Trophoblast cell (in vitro differentiated cells and primary cell): ENCODE measurements around the gene CCDC127.
"Not testable (repeated sequence)": the region's sequence is repeated elsewhere in the genome, so short reads cannot be mapped to it uniquely, and the experiment has no call there.

Source experiments
- DNase-seq, 2 donors: peaks; one replicate each; pipeline ENCODE4 v3.0.0-alpha.2; 2016
- H2AFZ ChIP-seq: 2 replicates; pipeline ENCODE4 v1.6.1; 2013; ENCODE audit warnings: low read length, moderate library complexity, mild to moderate bottlenecking; ENCODE audit not compliant: insufficient read depth, poor library complexity
- H2AK5ac ChIP-seq: 2 replicates; pipeline ENCODE4 v1.6.1; 2013; ENCODE audit warnings: mild to moderate bottlenecking, low read length
- H2BK120ac ChIP-seq: 2 replicates; pipeline ENCODE4 v1.6.1; 2013; ENCODE audit warnings: low read length, mild to moderate bottlenecking, moderate library complexity; ENCODE audit not compliant: insufficient read depth, poor library complexity
- H2BK12ac ChIP-seq: 2 replicates; pipeline ENCODE4 v1.6.1; 2013; ENCODE audit warnings: mild to moderate bottlenecking, low read length, moderate library complexity
- H2BK5ac ChIP-seq: 2 replicates; pipeline ENCODE4 v1.6.1; 2013; ENCODE audit warnings: low read length, low read depth, moderate library complexity, mild to moderate bottlenecking; ENCODE audit not compliant: poor library complexity
- H3K14ac ChIP-seq: 2 replicates; pipeline ENCODE4 v1.6.1; 2013; ENCODE audit warnings: mild to moderate bottlenecking, low read length
- H3K18ac ChIP-seq: 2 replicates; pipeline ENCODE4 v1.6.1; 2013; ENCODE audit warnings: mild to moderate bottlenecking, low read length
- H3K23ac ChIP-seq: 2 replicates; pipeline ENCODE4 v1.6.1; 2013; ENCODE audit warnings: low read length
- H3K27ac ChIP-seq: 2 replicates; pipeline ENCODE4 v1.5.1; 2013; ENCODE audit warnings: low read depth, mild to moderate bottlenecking, inconsistent platforms, low read length, moderate library complexity
- H3K27me3 ChIP-seq: 2 replicates; pipeline ENCODE4 v1.6.1; 2013; ENCODE audit warnings: inconsistent platforms, mild to moderate bottlenecking, low read length, moderate library complexity; ENCODE audit not compliant: insufficient read depth
- H3K36me3 ChIP-seq, 2 experiments: 1 replicate in 1 of 2; 2 replicates in 1 of 2; pipeline ENCODE4 v1.6.1; 2013; ENCODE audit warnings: low read length in 2 of 2, mild to moderate bottlenecking in 2 of 2, moderate library complexity in 1 of 2; ENCODE audit not compliant: insufficient read depth in 2 of 2, control insufficient read depth in 1 of 2
- H3K4ac ChIP-seq: 2 replicates; pipeline ENCODE4 v1.6.1; 2013; ENCODE audit warnings: low read depth, mild to moderate bottlenecking, low read length, moderate library complexity
- H3K4me1 ChIP-seq, 2 experiments: 1 replicate in 1 of 2; 2 replicates in 1 of 2; pipeline ENCODE4 v1.6.1; 2013; ENCODE audit warnings: low read length in 2 of 2, mild to moderate bottlenecking in 2 of 2, moderate library complexity in 1 of 2; ENCODE audit not compliant: insufficient read depth in 2 of 2, control insufficient read depth in 1 of 2
- H3K4me2 ChIP-seq: 2 replicates; pipeline ENCODE4 v1.6.1; 2013; ENCODE audit warnings: inconsistent platforms, mild to moderate bottlenecking, low read length, moderate library complexity
- H3K4me3 ChIP-seq: 2 replicates; pipeline ENCODE4 v1.5.1; 2013; ENCODE audit warnings: mild to moderate bottlenecking, low read depth, low read length, inconsistent platforms
- H3K79me1 ChIP-seq: one replicate; pipeline ENCODE4 v1.6.1; 2013; ENCODE audit warnings: low read length
- H3K79me2 ChIP-seq: 2 replicates; pipeline ENCODE4 v1.6.1; 2013; ENCODE audit warnings: low read length, mild to moderate bottlenecking; ENCODE audit not compliant: control insufficient read depth, insufficient read depth, poor library complexity
- H3K9ac ChIP-seq: 2 replicates; pipeline ENCODE4 v1.6.1; 2013; ENCODE audit warnings: mild to moderate bottlenecking, low read length
- H3K9me3 ChIP-seq: 2 replicates; pipeline ENCODE4 v1.6.1; 2013; ENCODE audit warnings: low read depth, mild to moderate bottlenecking, control low read depth, inconsistent platforms, low read length; ENCODE audit not compliant: insufficient read depth
- H4K12ac ChIP-seq: 2 replicates; pipeline ENCODE4 v1.6.1; 2013; ENCODE audit warnings: low read depth, mild to moderate bottlenecking, low read length, moderate library complexity
- H4K8ac ChIP-seq: 2 replicates; pipeline ENCODE4 v1.6.1; 2013; ENCODE audit warnings: low read depth, mild to moderate bottlenecking, low read length, moderate library complexity
- H4K91ac ChIP-seq: one replicate; pipeline ENCODE4 v1.6.1; 2013; ENCODE audit warnings: low read depth, mild to moderate bottlenecking, low read length, moderate library complexity
- WGBS: extraction: QIAGEN DNeasy Blood & Tissue Kit; methylation state at CpG from one replicate; pipeline ENCODE4 v1.1.7; 2013; ENCODE audit warnings: missing lambda C conversion rate; ENCODE audit not compliant: insufficient read length, insufficient coverage; ENCODE audit errors: extremely low coverage; 5-methylcytosine and 5-hydroxymethylcytosine counted together

CCDC127 gene

GRCh38 chr5:167511-167910 lies 50.4 kb downstream of the CCDC127 start:
- no CpG with 5 or more reads among the region's 7 CpGs for WGBS
- H3K4me1 ChIP-seq: no peaks in the 10 kb centered on the region
- no peak overlapping the region for H4K8ac ChIP-seq

DNA sequence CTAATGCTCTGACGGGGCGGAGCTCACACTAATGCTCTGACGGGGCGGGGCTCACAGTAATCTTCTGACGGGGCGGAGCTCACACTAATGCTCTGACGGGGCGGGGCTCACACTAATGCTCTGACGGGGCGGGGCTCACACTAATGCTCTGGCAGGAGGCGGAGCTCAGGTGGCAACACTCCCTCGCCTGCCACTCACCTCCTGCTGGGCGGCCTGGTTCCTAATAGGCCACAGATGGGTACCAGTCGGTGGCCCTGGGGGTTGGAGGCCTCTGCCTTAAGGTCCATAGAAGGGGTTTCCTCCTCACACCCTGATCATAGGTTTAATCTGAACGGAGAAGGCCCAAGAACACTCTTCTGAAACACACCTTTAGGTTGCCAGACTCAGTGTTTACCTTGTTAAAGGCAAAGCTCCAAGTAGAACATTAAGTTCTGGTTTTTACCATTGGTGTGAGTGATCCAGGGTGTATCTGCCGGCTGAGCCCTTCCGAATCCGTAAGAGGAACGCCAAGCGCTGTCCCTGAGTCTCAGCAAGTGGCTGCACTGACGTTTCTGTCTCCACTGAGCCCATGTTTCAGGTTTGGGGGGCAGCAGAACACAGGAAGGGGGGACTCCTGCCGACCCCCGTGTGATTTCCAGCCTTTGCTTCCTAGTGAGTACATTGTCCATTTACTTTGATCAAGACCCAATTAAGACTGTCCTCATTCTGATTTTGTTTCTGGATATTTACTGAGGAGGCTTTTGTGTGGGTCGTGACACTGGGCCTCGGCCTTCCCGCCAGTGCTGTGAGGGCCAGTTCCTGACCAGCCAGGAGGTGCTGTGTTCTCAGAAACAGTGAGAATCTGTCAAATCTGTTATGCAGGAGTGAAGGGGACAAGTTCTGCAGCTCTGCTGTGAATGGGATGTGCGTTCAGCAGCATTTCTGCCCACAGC lies 51.2 kb downstream of the CCDC127 start:
- no peak for DNase-seq
- Histone ChIP-seq H4K91ac (no peak overlapping the region), H3K9ac (no peak overlapping the region), H2AK5ac (no peak overlapping the region), H2BK12ac (no peak overlapping the region), H3K4ac (no peak overlapping the region), H3K27me3 (no peaks in the 10 kb centered on the region), H3K27ac (no peak overlapping the region), H3K79me1 (no peaks in the 10 kb centered on the region), H2BK120ac (no peak overlapping the region), H4K8ac (no peak overlapping the region), H3K4me1 (no peaks in the 10 kb centered on the region), H3K36me3 (peaks cover 50 to 57% of the 10 kb centered on the region in 2 experiments), H2AFZ (no peak overlapping the region), H3K14ac (no peak overlapping the region), H3K9me3 (no peaks in the 10 kb centered on the region), H3K18ac (no peak overlapping the region), H3K79me2 (no peaks in the 10 kb centered on the region), H3K23ac (no peak overlapping the region), H4K12ac (no peak overlapping the region), H2BK5ac (no peak overlapping the region), H3K4me3 (no peak overlapping the region), H3K4me2 (no peak overlapping the region)
- WGBS: no CpG with 5 or more reads among the region's 27 CpGs

More at GRCh38 chr5:167511-167910, 50.4 kb downstream of the CCDC127 start:
- H3K4me2 ChIP-seq: no peak overlapping the region
- no peak overlapping the region for H3K27ac ChIP-seq
- no peak overlapping the region for H2AK5ac ChIP-seq
- H3K18ac ChIP-seq: no peak overlapping the region
- no peak overlapping the region for H2AFZ ChIP-seq
- DNase-seq: no peak
- H3K9me3 ChIP-seq: no peaks in the 10 kb centered on the region
- H2BK12ac ChIP-seq: no peak overlapping the region
- H3K23ac ChIP-seq: no peak overlapping the region
- H3K4ac ChIP-seq: no peak overlapping the region
- no peak overlapping the region for H4K12ac ChIP-seq
- peaks cover 50 to 57% of the 10 kb centered on the region in 2 experiments for H3K36me3 ChIP-seq
- no peaks in the 10 kb centered on the region for H3K79me1 ChIP-seq
- H2BK5ac ChIP-seq: no peak overlapping the region
- no peaks in the 10 kb centered on the region for H3K79me2 ChIP-seq
- H3K9ac ChIP-seq: no peak overlapping the region
- H3K14ac ChIP-seq: no peak overlapping the region
- no peaks in the 10 kb centered on the region for H3K27me3 ChIP-seq
- no peak overlapping the region for H2BK120ac ChIP-seq
- no peak overlapping the region for H3K4me3 ChIP-seq
- H4K91ac ChIP-seq: no peak overlapping the region

- not testable (repeated sequence) for H3K18ac ChIP-seq, H3K14ac ChIP-seq
- WGBS: no CpG with 5 or more reads among the region's 25 CpGs
These were observed 53.2 kb downstream of the CCDC127 start for GRCh38 chr5:164783-165182.

GRCh38 chr5:164244-164643 lies 53.7 kb downstream of the CCDC127 start:
- H3K4me1 ChIP-seq: no peaks in the 10 kb centered on the region
- H4K8ac ChIP-seq: no peak overlapping the region
- no peak for DNase-seq
- no peak overlapping the region for H2BK120ac ChIP-seq
- H3K36me3 ChIP-seq: peaks cover 51 to 54% of the 10 kb centered on the region in 2 experiments
- no peak overlapping the region for H2AFZ ChIP-seq
- WGBS: no CpG with 5 or more reads among the region's 14 CpGs
- no peak overlapping the region for H4K91ac ChIP-seq
- no peak overlapping the region for H2BK5ac ChIP-seq
- H4K12ac ChIP-seq: no peak overlapping the region
- H3K4me3 ChIP-seq: no peak overlapping the region
- H3K79me1 ChIP-seq: no peaks in the 10 kb centered on the region
- no peak overlapping the region for H3K9ac ChIP-seq
- H3K14ac ChIP-seq: no peak overlapping the region
- H3K4ac ChIP-seq: no peak overlapping the region
- H3K4me2 ChIP-seq: no peak overlapping the region
- no peaks in the 10 kb centered on the region for H3K9me3 ChIP-seq
- no peak overlapping the region for H3K23ac ChIP-seq
- H3K18ac ChIP-seq: no peak overlapping the region
- H3K79me2 ChIP-seq: no peaks in the 10 kb centered on the region
- no peaks in the 10 kb centered on the region for H3K27me3 ChIP-seq
- no peak overlapping the region for H2AK5ac ChIP-seq
- H3K27ac ChIP-seq: no peak overlapping the region
- H2BK12ac ChIP-seq: no peak overlapping the region

More at GRCh38 chr5:164783-165182, 53.2 kb downstream of the CCDC127 start:
- not testable (repeated sequence) for H3K9me3 ChIP-seq, H3K27me3 ChIP-seq, H3K4ac ChIP-seq, H2BK5ac ChIP-seq, H4K8ac ChIP-seq, H3K23ac ChIP-seq, H2AFZ ChIP-seq, H3K79me1 ChIP-seq, H4K91ac ChIP-seq, H3K4me2 ChIP-seq, DNase-seq, H3K4me1 ChIP-seq, H3K4me3 ChIP-seq, H4K12ac ChIP-seq, H2BK12ac ChIP-seq, H2BK120ac ChIP-seq, H3K79me2 ChIP-seq, H3K9ac ChIP-seq, H3K27ac ChIP-seq, H2AK5ac ChIP-seq
- peaks cover 52 to 55% of the 10 kb centered on the region in 2 experiments for H3K36me3 ChIP-seq
